ENCODE data around the gene PRTN3.
"Not testable (repeated sequence)": the region's sequence is repeated elsewhere in the genome, so short reads cannot be mapped to it uniquely, and the experiment has no call there.

PRTN3 gene

DNA sequence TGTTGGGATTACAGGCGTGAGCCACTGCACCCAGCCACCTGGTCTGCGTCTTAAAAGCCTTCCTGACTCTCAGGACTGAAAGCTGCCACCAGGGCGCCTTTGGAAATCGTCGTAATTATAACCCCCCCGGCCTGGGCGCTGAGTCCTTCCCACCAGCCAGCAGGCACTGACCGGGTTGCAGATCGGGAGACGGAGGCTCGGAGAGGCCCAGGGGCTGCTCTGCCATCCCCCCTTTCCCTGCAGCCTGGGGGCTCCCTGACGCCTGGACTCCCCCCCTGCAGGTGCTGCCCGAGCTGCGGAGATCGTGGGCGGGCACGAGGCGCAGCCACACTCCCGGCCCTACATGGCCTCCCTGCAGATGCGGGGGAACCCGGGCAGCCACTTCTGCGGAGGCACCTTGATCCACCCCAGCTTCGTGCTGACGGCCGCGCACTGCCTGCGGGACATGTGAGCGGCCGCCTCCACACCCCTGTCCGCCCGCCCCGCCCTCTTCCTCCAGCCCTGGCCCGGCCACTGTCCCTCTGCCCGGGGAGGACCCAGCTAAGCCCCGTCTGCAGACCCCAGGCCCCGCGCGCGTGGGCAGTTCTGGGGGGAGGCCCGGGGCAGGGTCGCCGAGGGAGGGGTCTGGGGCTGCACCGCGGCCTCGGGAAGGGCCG is 2.5 kb downstream of the PRTN3 start:
- no peak overlapping the region for H3K4me3 ChIP-seq (ENCODE audit: control insufficient read depth, low read depth, low read length)
- TF ChIP-seq, protein P1, sequence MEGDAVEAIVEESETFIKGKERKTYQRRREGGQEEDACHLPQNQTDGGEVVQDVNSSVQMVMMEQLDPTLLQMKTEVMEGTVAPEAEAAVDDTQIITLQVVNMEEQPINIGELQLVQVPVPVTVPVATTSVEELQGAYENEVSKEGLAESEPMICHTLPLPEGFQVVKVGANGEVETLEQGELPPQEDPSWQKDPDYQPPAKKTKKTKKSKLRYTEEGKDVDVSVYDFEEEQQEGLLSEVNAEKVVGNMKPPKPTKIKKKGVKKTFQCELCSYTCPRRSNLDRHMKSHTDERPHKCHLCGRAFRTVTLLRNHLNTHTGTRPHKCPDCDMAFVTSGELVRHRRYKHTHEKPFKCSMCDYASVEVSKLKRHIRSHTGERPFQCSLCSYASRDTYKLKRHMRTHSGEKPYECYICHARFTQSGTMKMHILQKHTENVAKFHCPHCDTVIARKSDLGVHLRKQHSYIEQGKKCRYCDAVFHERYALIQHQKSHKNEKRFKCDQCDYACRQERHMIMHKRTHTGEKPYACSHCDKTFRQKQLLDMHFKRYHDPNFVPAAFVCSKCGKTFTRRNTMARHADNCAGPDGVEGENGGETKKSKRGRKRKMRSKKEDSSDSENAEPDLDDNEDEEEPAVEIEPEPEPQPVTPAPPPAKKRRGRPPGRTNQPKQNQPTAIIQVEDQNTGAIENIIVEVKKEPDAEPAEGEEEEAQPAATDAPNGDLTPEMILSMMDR (IDR thresholded peaks at IDR 0.05; ENCODE audit: control insufficient read depth, insufficient read depth, low read depth, low read length, missing control alignments) = no peak
- no peak for DNase-seq (ENCODE audit: low read depth)

DNA sequence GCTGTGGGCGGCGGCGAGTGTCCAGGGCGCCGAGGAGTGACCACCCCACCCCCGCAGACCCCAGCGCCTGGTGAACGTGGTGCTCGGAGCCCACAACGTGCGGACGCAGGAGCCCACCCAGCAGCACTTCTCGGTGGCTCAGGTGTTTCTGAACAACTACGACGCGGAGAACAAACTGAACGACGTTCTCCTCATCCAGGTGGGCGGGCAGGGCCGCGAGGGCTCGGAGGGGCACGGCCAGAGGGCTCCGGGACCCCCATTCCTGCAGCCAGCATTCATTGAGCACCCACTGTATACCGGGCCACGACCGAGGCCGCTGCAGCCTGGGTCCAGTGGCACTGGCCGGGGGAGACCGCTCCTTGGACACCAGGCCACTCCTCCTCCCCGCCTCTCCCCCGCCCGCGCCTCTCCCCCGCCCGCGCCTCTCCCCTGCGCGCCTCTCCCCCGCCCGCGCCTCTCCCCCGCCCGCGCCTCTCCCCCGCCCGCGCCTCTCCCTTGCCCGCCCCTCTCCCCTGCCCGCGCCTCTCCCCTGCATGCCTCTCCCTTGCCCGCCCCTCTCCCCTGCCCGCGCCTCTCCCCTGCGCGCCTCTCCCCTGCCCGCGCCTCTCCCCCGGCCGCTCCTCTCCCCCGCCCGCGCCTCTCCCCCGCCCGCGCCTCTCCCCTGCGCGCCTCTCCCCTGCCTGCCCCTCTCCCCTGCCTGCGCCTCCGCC is 3.2 kb downstream of the PRTN3 start:
- no peak for DNase-seq (ENCODE audit: low read depth)
- TF ChIP-seq, protein P1 (IDR thresholded peaks at IDR 0.05; ENCODE audit: control insufficient read depth, insufficient read depth, low read depth, low read length, missing control alignments) = no peak
- no peak overlapping the region for H3K4me3 ChIP-seq (ENCODE audit: control insufficient read depth, low read depth, low read length)

DNA sequence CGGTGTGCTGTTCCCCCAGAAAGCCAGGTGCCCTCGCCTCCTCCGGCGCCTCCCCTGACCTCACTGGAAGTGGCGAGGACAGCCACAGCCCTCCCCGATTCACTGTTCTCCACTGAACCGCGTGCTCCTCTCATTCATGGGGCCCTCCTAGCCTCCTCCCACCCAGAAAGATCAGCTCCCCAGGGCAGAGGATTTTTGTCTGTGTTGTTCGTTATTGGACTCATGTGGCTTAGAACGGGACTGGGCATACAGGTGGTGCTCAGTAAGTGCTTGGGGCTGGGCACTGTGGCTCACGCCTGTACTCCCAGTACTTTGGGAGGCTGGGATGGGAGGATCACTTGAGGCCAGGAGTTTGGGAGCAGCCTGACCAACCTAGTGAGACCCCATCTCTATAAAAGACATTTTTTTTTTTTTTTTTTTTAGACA is 3.8 kb downstream of the PRTN3 start:
- TF ChIP-seq, protein P1 (IDR thresholded peaks at IDR 0.05; ENCODE audit: control insufficient read depth, insufficient read depth, low read depth, low read length, missing control alignments) = no peak
- H3K4me3 ChIP-seq (ENCODE audit: control insufficient read depth, low read depth, low read length) = no peak overlapping the region
- DNase-seq (ENCODE audit: low read depth) = no peak

DNA sequence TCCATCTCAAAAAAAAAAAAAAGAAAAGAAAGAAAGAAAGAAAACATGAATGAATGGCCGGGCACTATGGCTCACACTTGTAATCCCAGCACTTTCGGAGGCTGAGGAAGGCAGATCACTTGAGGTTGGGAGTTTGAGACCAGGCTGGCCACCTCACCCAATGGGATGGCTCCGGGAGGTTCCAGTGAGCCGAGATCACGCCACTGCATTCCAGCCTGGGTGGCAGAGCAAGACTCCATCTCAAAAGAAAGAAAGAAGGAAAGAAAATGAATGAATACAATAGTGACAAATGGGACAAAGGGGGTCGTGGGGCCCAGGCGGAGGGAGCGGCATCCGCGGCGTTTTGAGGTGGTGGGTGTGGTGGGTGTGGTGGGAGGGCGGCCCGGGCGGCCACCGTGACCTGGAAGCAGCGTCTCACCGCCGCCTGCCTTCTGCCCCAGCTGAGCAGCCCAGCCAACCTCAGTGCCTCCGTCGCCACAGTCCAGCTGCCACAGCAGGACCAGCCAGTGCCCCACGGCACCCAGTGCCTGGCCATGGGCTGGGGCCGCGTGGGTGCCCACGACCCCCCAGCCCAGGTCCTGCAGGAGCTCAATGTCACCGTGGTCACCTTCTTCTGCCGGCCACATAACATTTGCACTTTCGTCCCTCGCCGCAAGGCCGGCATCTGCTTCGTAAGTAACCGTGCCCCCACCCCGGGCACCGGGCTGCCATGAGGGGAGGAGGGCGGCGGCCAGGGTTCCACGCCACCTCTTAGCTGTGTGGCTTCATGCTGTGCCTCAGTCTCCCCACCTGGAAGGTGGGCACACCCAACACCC is 5.1 kb downstream of the PRTN3 start:
- DNase-seq (ENCODE audit: low read depth) = no peak
- no peak overlapping the region for H3K4me3 ChIP-seq (ENCODE audit: control insufficient read depth, low read depth, low read length)
- TF ChIP-seq, protein P1 (IDR thresholded peaks at IDR 0.05; ENCODE audit: control insufficient read depth, insufficient read depth, low read depth, low read length, missing control alignments) = no peak

DNA sequence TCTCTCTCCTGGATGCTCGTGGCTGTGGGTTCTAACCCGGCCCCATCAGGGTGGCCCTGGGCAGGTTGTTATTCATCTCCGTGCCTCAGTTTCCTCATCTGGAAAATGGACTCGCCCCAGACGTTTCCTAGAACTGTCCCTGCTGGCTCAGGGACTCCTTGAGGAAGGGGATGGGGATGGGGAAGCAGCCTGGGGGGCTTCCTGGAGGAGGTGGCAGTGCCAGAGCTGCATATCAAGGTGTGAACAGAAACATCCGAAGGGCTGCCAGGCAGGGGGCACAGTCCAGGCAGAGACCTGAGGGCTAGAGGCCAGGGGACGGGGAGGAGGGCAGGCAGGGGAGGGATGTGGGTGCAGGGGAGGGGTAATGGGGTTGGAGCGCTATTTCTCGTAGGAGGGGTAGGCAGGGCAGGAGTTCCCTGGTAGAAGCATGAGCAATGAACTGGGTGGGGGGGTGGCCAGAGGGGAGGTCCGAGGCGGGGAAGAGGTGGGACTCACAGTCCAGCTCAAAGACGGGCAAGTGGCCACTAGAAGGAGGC is 7.7 kb downstream of the PRTN3 start:
- H3K4me3 ChIP-seq (ENCODE audit: control insufficient read depth, low read depth, low read length) = no peak overlapping the region
- TF ChIP-seq, protein P1 (IDR thresholded peaks at IDR 0.05; ENCODE audit: control insufficient read depth, insufficient read depth, low read depth, low read length, missing control alignments) = no peak
- DNase-seq (ENCODE audit: low read depth) = no peak

DNA sequence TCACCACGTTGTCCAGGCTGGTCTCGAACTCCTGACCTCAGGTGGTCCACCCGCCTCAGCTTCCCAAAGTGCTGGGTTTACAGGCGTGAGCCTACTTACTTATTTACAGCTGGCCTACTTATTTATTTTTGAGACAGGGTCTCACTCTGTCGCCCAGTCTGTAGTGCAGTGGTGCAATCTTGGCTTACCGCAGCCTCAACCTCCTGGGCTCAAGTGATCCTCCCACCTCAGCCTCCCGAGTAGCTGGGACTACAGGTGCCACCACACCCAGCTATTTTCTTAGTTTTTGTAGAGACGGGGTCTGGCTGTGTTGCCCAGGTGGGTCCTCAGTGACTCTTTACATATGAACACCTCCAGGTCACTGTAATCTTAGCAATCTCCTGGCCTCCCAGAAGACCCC is 8.4 kb downstream of the PRTN3 start:
- H3K4me3 ChIP-seq (ENCODE audit: control insufficient read depth, low read depth, low read length); DNase-seq (ENCODE audit: low read depth): not testable (repeated sequence)
